MM.1S (cell line): ENCODE measurements around the gene RAB31.

Source experiments
- DNase-seq: peaks from one replicate; pipeline ENCODE4 v3.0.0-alpha.2; 2015
- H2AFZ ChIP-seq: fragments of 300-600 bp; sonication (generic); 2 replicates; pipeline ENCODE4 v1.6.0; 2016; ENCODE audit warnings: antibody characterized with exemption, low read length
- H3F3A ChIP-seq: fragments of 300-600 bp; sonication (generic); 2 replicates; pipeline ENCODE4 v1.6.1; 2016; ENCODE audit warnings: mild to moderate bottlenecking, antibody characterized with exemption, low read length, moderate library complexity, mixed read lengths; ENCODE audit not compliant: insufficient read depth
- H3K27ac ChIP-seq: fragments of 300-600 bp; sonication (generic); 2 replicates; pipeline ENCODE4 v1.5.1; 2016; ENCODE audit warnings: mild to moderate bottlenecking, low read length
- H3K27me3 ChIP-seq: fragments of 300-600 bp; sonication (generic); replicated peaks from 2 replicates; pipeline ENCODE4 v1.6.0; 2016; ENCODE audit warnings: low read length; ENCODE audit not compliant: insufficient read depth
- H3K36me3 ChIP-seq: fragments of 300-600 bp; sonication (generic); replicated peaks from 2 replicates; pipeline ENCODE4 v1.6.1; 2016; ENCODE audit warnings: mild to moderate bottlenecking, low read length, mixed read lengths; ENCODE audit not compliant: insufficient read depth
- H3K4me1 ChIP-seq: fragments of 300-600 bp; sonication (generic); 2 replicates; pipeline ENCODE4 v1.6.1; 2016; ENCODE audit warnings: low read length, mixed read lengths
- H3K4me2 ChIP-seq: fragments of 300-600 bp; sonication (generic); 2 replicates; pipeline ENCODE4 v1.6.0; 2016; ENCODE audit warnings: low read depth, low read length
- H3K4me3 ChIP-seq: fragments of 300-600 bp; sonication (generic); 2 replicates; pipeline ENCODE4 v1.5.1; 2016; ENCODE audit warnings: low read length, mixed read lengths
- H3K79me2 ChIP-seq: fragments of 300-600 bp; sonication (generic); 2 replicates; pipeline ENCODE4 v1.6.1; 2016; ENCODE audit warnings: mixed run types, low read length, mixed read lengths
- H3K9ac ChIP-seq: fragments of 300-600 bp; sonication (generic); 2 replicates; pipeline ENCODE4 v1.6.1; 2016; ENCODE audit warnings: low read length, mixed read lengths
- H3K9me2 ChIP-seq: fragments of 300-600 bp; sonication (generic); replicated peaks from 2 replicates; pipeline ENCODE4 v1.6.1; 2016; ENCODE audit warnings: mild to moderate bottlenecking, low read length, mixed read lengths; ENCODE audit not compliant: insufficient read depth
- H3K9me3 ChIP-seq: fragments of 300-600 bp; sonication (generic); replicated peaks from 2 replicates; pipeline ENCODE4 v1.6.1; 2016; ENCODE audit warnings: mild to moderate bottlenecking, low read length, mixed read lengths; ENCODE audit not compliant: insufficient read depth
- H4K20me1 ChIP-seq: fragments of 300-600 bp; sonication (generic); 2 replicates; pipeline ENCODE4 v1.6.1; 2016; ENCODE audit warnings: mild to moderate bottlenecking, low read length, moderate library complexity, mixed read lengths; ENCODE audit not compliant: insufficient read depth
- CTCF ChIP-seq: fragments of 300-600 bp; sonication (generic); IDR thresholded peaks from 2 replicates; pipeline ENCODE4 v1.5.1; 2016; ENCODE audit warnings: antibody characterized with exemption, low read length, mixed read lengths
- EZH2 ChIP-seq: fragments of 300-600 bp; sonication (generic); optimal IDR thresholded peaks from 2 replicates; pipeline ENCODE3; 2017; ENCODE audit warnings: low read depth, mild to moderate bottlenecking, antibody characterized with exemption, low read length, mixed read lengths
- EZH2phosphoT487 ChIP-seq: fragments of 300-600 bp; sonication (generic); IDR thresholded peaks from 2 replicates; pipeline ENCODE4 v1.6.1; 2018; ENCODE audit warnings: antibody characterized with exemption, low read length

The RAB31 gene

GRCh38 chr18:9738266-9738969 lies 30.3 kb downstream of the RAB31 start:
- no peaks in the 10 kb centered on the region for H3K79me2 ChIP-seq
- H4K20me1 ChIP-seq, result no peaks in the 10 kb centered on the region
- no peak overlapping the region for H3K4me2 ChIP-seq
- no peaks in the 10 kb centered on the region for H3K9me2 ChIP-seq
- H3K9me3 ChIP-seq, result no peaks in the 10 kb centered on the region
- H3F3A ChIP-seq, result no peaks in the 10 kb centered on the region
- DNase-seq, result no peak
- H2AFZ ChIP-seq, result no peak overlapping the region
- TF ChIP-seq EZH2phosphoT487, result no peak
- no peak for TF ChIP-seq CTCF
- TF ChIP-seq EZH2, result no peak
- H3K36me3 ChIP-seq, result no peaks in the 10 kb centered on the region
- H3K9ac ChIP-seq, result no peak overlapping the region
- H3K27ac ChIP-seq, result no peak overlapping the region
- no peaks in the 10 kb centered on the region for H3K27me3 ChIP-seq
- H3K4me1 ChIP-seq, result no peaks in the 10 kb centered on the region
- no peak overlapping the region for H3K4me3 ChIP-seq

DNA sequence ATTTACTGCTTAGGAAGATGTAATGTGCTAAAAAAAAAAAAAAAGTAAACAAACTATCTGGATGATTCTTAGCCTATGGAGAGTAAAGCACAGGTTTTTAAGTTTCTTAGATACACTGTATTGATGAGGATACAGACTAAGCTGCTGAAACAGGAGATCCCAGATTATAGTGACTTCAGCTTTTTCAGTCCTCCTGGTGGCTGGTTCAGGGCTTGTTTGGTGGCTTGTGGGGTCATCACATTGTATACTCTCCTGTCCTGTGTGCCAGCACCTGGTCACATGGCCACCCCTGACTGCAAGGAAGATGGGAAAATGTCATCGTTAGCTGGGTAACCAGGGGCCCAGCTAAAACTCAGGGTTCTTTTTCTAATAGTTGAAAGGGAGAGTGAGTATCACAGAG lies 31.4 kb downstream of the RAB31 start:
- Histone ChIP-seq H3K79me2 (no peaks in the 10 kb centered on the region), H3K4me3 (no peak overlapping the region), H4K20me1 (no peaks in the 10 kb centered on the region), H3K4me1 (no peaks in the 10 kb centered on the region), H3K4me2 (no peak overlapping the region), H3K9me3 (no peaks in the 10 kb centered on the region), H3K36me3 (no peaks in the 10 kb centered on the region), H3K27ac (no peak overlapping the region), H3K9me2 (no peaks in the 10 kb centered on the region), H3F3A (no peaks in the 10 kb centered on the region), H3K9ac (no peak overlapping the region), H2AFZ (no peak overlapping the region), H3K27me3 (no peaks in the 10 kb centered on the region)
- DNase-seq, result no peak
- TF ChIP-seq CTCF (no peak), EZH2phosphoT487 (no peak), EZH2 (no peak)

DNA sequence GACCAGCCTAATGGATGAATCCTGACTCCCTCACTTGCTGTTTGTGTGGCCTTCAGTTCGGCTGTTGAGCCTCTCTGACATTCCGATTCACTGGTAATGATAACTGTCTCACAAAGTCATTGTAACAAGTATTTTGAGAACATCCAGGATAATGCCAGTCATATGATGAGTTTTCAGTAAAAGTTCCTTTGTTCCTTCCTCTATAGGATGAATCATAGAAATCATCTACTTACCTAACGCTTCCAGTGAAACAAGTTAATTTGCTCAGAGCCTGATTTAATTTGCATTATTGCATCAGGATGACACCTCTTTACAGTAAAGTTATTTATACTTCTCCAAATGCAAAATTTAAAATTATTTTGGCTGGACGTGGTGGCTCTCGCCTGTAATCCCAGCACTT lies 32.0 kb downstream of the RAB31 start:
- no peak overlapping the region for H3K9ac ChIP-seq
- H4K20me1 ChIP-seq, result no peaks in the 10 kb centered on the region
- DNase-seq, result no peak
- H3K4me1 ChIP-seq, result no peaks in the 10 kb centered on the region
- no peaks in the 10 kb centered on the region for H3K9me2 ChIP-seq
- H3F3A ChIP-seq, result no peaks in the 10 kb centered on the region
- no peaks in the 10 kb centered on the region for H3K36me3 ChIP-seq
- H3K27me3 ChIP-seq, result no peaks in the 10 kb centered on the region
- H3K27ac ChIP-seq, result no peak overlapping the region
- TF ChIP-seq CTCF, result no peak
- TF ChIP-seq EZH2, result no peak
- TF ChIP-seq EZH2phosphoT487, result no peak
- no peaks in the 10 kb centered on the region for H3K79me2 ChIP-seq
- no peak overlapping the region for H3K4me2 ChIP-seq
- H2AFZ ChIP-seq, result no peak overlapping the region
- no peaks in the 10 kb centered on the region for H3K9me3 ChIP-seq
- no peak overlapping the region for H3K4me3 ChIP-seq
